Measurements from ENCODE around the gene STRIP1. TPM values are rescaled to one million over a fixed set of nuclear protein-coding genes. Genes with fewer than 3 reads are reported as not detected.

STRIP1 gene
- total and polyA plus RNA-seq, 8 donors: 32.7 to 59.7 (median 52.3) TPM

GRCh38 chr1:110083061-110083865 is 48.8 kb downstream of the STRIP1 start:
- Histone ChIP-seq H3K27ac (no peak overlapping the region), H3K4me1 (peaks cover 0 to 21% of the 10 kb centered on the region in 2 donors), H3K36me3 (no peaks in the 10 kb centered on the region), H3K9me3 (no peaks in the 10 kb centered on the region), H3K27me3 (peaks cover 7 to 59% of the 10 kb centered on the region in 2 donors), H3K4me3 (peak overlapping the region; percentile 47 to 54)
- TF ChIP-seq CTCF (IDR thresholded peaks at IDR 0.05): no peak
- DNase-seq (no peak), ATAC-seq (peak; percentile 4)
- intact Hi-C loops (cut with DNase I): no loop called here

DNA sequence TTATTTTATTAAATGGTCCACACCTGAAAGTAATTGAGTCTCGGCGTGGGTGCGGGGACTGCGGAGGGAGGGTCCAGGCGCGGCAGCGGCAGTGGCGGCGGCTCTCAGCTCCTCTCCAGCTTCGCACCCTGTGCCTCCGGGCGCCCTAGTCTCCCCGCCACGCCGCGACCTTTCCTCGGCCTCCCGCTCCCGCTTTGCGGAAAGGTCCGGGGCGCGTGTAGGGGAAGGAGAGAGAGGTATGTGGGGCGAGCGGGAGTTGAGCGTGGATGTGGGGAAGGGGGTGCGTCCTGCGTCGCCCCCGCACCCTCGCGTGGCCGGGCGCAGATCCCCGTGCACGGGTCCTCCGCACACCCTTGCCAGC is 49.4 kb downstream of the STRIP1 start:
- intact Hi-C loops (cut with DNase I): no loop called here
- Histone ChIP-seq H3K27me3 (peaks cover 7 to 59% of the 10 kb centered on the region in 2 donors), H3K9me3 (no peaks in the 10 kb centered on the region), H3K4me3 (peak overlapping the region; percentile 47 to 54), H3K27ac (peak overlapping the region in 1 of 2 donors; percentile 58), H3K36me3 (no peaks in the 10 kb centered on the region), H3K4me1 (peaks cover 0 to 21% of the 10 kb centered on the region in 2 donors)
- ATAC-seq (peak; percentile 40), DNase-seq (no peak)
- no peak for TF ChIP-seq CTCF (IDR thresholded peaks at IDR 0.05)

GRCh38 chr1:110084227-110085078 is 50.0 kb downstream of the STRIP1 start:
- Histone ChIP-seq H3K4me3 (peak overlapping the region; percentile 47 to 54), H3K4me1 (peaks cover 0 to 21% of the 10 kb centered on the region in 2 donors), H3K27me3 (peaks cover 7 to 59% of the 10 kb centered on the region in 2 donors), H3K9me3 (no peaks in the 10 kb centered on the region), H3K27ac (peak overlapping the region; percentile 22 to 58), H3K36me3 (no peaks in the 10 kb centered on the region)
- intact Hi-C loops (cut with DNase I): no loop called here
- peak; percentile 87 for ATAC-seq
- peak in 3 of 4 donors; percentile 55 to 88 (median 73) for DNase-seq
- no peak for TF ChIP-seq CTCF (IDR thresholded peaks at IDR 0.05)

DNA sequence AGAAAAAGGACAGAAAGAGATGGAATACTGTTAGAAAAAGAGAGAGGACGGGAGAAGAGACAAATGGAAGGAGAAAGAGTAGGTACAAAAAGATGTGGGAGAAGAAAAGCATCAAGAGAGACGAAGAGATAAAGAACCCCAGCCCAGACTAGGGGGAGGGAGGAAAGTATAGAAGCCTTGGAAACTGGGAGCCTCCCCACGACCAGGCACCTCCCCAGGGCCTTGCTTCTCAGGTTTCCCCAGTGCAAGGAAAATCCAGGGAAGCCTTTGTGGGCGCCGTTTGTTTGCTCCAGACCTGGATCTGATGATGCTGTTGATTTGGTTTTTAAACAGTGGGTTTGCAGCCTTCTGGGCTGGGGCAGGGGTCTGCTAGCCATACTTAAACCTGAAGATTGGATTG is 51.2 kb downstream of the STRIP1 start:
- ATAC-seq (no peak), DNase-seq (no peak)
- H3K27ac ChIP-seq: no peak overlapping the region
- H3K4me3 ChIP-seq: no peak overlapping the region
- H3K4me1 ChIP-seq: peaks cover 0 to 21% of the 10 kb centered on the region in 2 donors
- peaks cover 7 to 59% of the 10 kb centered on the region in 2 donors for H3K27me3 ChIP-seq
- H3K36me3 ChIP-seq: no peaks in the 10 kb centered on the region
- H3K9me3 ChIP-seq: no peaks in the 10 kb centered on the region
- TF ChIP-seq CTCF (IDR thresholded peaks at IDR 0.05): no peak
- intact Hi-C loops (cut with DNase I): no loop called here

GRCh38 chr1:110086961-110087360 is 52.5 kb downstream of the STRIP1 start:
- Histone ChIP-seq H3K36me3 (no peaks in the 10 kb centered on the region), H3K27ac (no peak overlapping the region), H3K4me3 (no peak overlapping the region), H3K4me1 (peaks cover 0 to 21% of the 10 kb centered on the region in 2 donors), H3K27me3 (peaks cover 7 to 57% of the 10 kb centered on the region in 2 donors), H3K9me3 (no peaks in the 10 kb centered on the region)
- ATAC-seq (no peak), DNase-seq (no peak)
- no peak for TF ChIP-seq CTCF (IDR thresholded peaks at IDR 0.05)
- intact Hi-C loops (cut with DNase I): no loop called here

All from left lung (tissue), 10 donors.